ENCODE results near the gene UBE3D. TPM values are rescaled to one million over a fixed set of nuclear protein-coding genes. Genes with fewer than 3 reads are reported as not detected.

Gene UBE3D
- total RNA-seq, 1 donor from 2014 or later = 7.4 TPM

GRCh38 chr6:83008626-83009025 lies 57.0 kb downstream of the UBE3D start:
- no peak overlapping the region for H3K4me3 ChIP-seq (ENCODE audit: insufficient read depth, low read depth, low read length)
- H4K20me1 ChIP-seq (ENCODE audit: insufficient read depth, low read length) = no peaks in the 10 kb centered on the region
- Mint-ChIP-seq H3K27me3 (ENCODE audit: low read depth, unreplicated experiment) (no peaks in the 10 kb centered on the region), H3K27ac (ENCODE audit: unreplicated experiment) (no peak overlapping the region), H3K4me1 (ENCODE audit: low read depth, unreplicated experiment) (no peaks in the 10 kb centered on the region), H3K36me3 (ENCODE audit: low read depth, unreplicated experiment) (peaks cover 17% of the 10 kb centered on the region), H3K4me3 (ENCODE audit: unreplicated experiment) (no peak overlapping the region), H3K9me3 (ENCODE audit: unreplicated experiment) (peaks cover 1% of the 10 kb centered on the region)
- FAIRE-seq (no peak), DNase-seq (ENCODE audit: low read depth) (no peak)
- no peaks in the 10 kb centered on the region for H3K9me3 ChIP-seq (ENCODE audit: insufficient read depth, low read depth, low read length)
- H3K27me3 ChIP-seq (ENCODE audit: insufficient read depth, low read length) = no peaks in the 10 kb centered on the region
- TF ChIP-seq, protein P1, sequence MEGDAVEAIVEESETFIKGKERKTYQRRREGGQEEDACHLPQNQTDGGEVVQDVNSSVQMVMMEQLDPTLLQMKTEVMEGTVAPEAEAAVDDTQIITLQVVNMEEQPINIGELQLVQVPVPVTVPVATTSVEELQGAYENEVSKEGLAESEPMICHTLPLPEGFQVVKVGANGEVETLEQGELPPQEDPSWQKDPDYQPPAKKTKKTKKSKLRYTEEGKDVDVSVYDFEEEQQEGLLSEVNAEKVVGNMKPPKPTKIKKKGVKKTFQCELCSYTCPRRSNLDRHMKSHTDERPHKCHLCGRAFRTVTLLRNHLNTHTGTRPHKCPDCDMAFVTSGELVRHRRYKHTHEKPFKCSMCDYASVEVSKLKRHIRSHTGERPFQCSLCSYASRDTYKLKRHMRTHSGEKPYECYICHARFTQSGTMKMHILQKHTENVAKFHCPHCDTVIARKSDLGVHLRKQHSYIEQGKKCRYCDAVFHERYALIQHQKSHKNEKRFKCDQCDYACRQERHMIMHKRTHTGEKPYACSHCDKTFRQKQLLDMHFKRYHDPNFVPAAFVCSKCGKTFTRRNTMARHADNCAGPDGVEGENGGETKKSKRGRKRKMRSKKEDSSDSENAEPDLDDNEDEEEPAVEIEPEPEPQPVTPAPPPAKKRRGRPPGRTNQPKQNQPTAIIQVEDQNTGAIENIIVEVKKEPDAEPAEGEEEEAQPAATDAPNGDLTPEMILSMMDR (IDR thresholded peaks at IDR 0.05; ENCODE audit: insufficient read depth, low read depth, low read length) = no peak
- TF ChIP-seq EZH2 (IDR thresholded peaks at IDR 0.05; ENCODE audit: insufficient read depth, low read length) = no peak
- no peak overlapping the region for H3K27ac ChIP-seq (ENCODE audit: low read depth, low read length)
- H2AFZ ChIP-seq (ENCODE audit: low read depth, low read length) = no peak overlapping the region
- H3K36me3 ChIP-seq (ENCODE audit: insufficient read depth, low read length) = no peaks in the 10 kb centered on the region
- H3K4me2 ChIP-seq (ENCODE audit: low read length) = no peak overlapping the region
- no peaks in the 10 kb centered on the region for H3K4me1 ChIP-seq (ENCODE audit: insufficient read depth, low read length)
- H3K9ac ChIP-seq (ENCODE audit: low read length) = no peak overlapping the region
- H3K79me2 ChIP-seq (ENCODE audit: insufficient read depth, low read length) = no peaks in the 10 kb centered on the region

DNA sequence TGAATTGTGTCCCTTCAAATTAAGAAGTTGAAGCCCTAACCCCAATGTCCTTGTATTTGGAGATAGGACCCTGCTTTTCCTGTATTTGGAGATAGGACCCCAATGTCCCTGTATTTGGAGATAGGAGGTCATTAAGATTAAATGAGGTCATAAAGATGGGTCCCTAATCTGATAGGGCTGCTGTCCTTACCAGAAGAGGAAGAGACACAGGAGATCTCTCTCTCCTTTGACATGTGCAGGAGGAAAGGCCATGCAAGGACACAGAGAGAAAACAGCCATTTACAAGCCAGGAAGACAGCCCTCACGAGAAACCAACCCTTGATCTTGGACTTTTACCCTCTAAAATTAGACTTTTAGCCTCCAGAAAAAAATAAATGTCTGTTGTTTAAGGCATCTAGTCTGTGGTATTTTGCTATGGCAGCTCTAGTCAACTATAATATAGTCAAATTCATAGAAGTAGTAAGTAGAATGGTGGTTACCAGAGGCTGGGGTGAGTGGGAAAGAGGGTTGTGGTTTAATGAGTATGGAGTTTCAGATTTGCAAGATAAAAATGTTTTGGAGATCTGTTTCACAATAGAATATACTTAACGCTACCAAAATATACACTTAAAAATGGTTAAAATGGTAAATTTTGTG lies 59.3 kb downstream of the UBE3D start:
- FAIRE-seq (no peak), DNase-seq (ENCODE audit: low read depth) (no peak)
- Histone ChIP-seq H3K4me1 (ENCODE audit: insufficient read depth, low read length) (no peaks in the 10 kb centered on the region), H2AFZ (ENCODE audit: low read depth, low read length) (no peak overlapping the region), H3K9ac (ENCODE audit: low read length) (no peak overlapping the region), H3K9me3 (ENCODE audit: insufficient read depth, low read depth, low read length) (no peaks in the 10 kb centered on the region), H3K4me2 (ENCODE audit: low read length) (no peak overlapping the region), H3K79me2 (ENCODE audit: insufficient read depth, low read length) (no peaks in the 10 kb centered on the region), H3K36me3 (ENCODE audit: insufficient read depth, low read length) (no peaks in the 10 kb centered on the region), H4K20me1 (ENCODE audit: insufficient read depth, low read length) (no peaks in the 10 kb centered on the region), H3K27ac (ENCODE audit: low read depth, low read length) (no peak overlapping the region), H3K27me3 (ENCODE audit: insufficient read depth, low read length) (no peaks in the 10 kb centered on the region), H3K4me3 (ENCODE audit: insufficient read depth, low read depth, low read length) (no peak overlapping the region)
- no peaks in the 10 kb centered on the region for H3K9me3 Mint-ChIP-seq (ENCODE audit: unreplicated experiment)
- no peak overlapping the region for H3K4me3 Mint-ChIP-seq (ENCODE audit: unreplicated experiment)
- no peaks in the 10 kb centered on the region for H3K27me3 Mint-ChIP-seq (ENCODE audit: low read depth, unreplicated experiment)
- no peak for TF ChIP-seq EZH2 (IDR thresholded peaks at IDR 0.05; ENCODE audit: insufficient read depth, low read length)
- TF ChIP-seq, protein P1 (IDR thresholded peaks at IDR 0.05; ENCODE audit: insufficient read depth, low read depth, low read length) = no peak
- H3K4me1 Mint-ChIP-seq (ENCODE audit: low read depth, unreplicated experiment) = no peaks in the 10 kb centered on the region
- no peak overlapping the region for H3K27ac Mint-ChIP-seq (ENCODE audit: unreplicated experiment)
- peaks cover 7% of the 10 kb centered on the region for H3K36me3 Mint-ChIP-seq (ENCODE audit: low read depth, unreplicated experiment)

- Histone ChIP-seq H3K4me3 (ENCODE audit: insufficient read depth, low read depth, low read length) (no peak overlapping the region), H3K9ac (ENCODE audit: low read length) (no peak overlapping the region), H3K4me1 (ENCODE audit: insufficient read depth, low read length) (no peaks in the 10 kb centered on the region), H2AFZ (ENCODE audit: low read depth, low read length) (no peak overlapping the region), H3K79me2 (ENCODE audit: insufficient read depth, low read length) (no peaks in the 10 kb centered on the region), H3K4me2 (ENCODE audit: low read length) (no peak overlapping the region), H3K27me3 (ENCODE audit: insufficient read depth, low read length) (no peaks in the 10 kb centered on the region), H3K36me3 (ENCODE audit: insufficient read depth, low read length) (no peaks in the 10 kb centered on the region), H3K27ac (ENCODE audit: low read depth, low read length) (no peak overlapping the region), H3K9me3 (ENCODE audit: insufficient read depth, low read depth, low read length) (no peaks in the 10 kb centered on the region), H4K20me1 (ENCODE audit: insufficient read depth, low read length) (no peaks in the 10 kb centered on the region)
- H3K36me3 Mint-ChIP-seq (ENCODE audit: low read depth, unreplicated experiment) = peaks cover 4% of the 10 kb centered on the region
- DNase-seq (ENCODE audit: low read depth) (no peak), FAIRE-seq (no peak)
- H3K4me3 Mint-ChIP-seq (ENCODE audit: unreplicated experiment) = no peak overlapping the region
- H3K9me3 Mint-ChIP-seq (ENCODE audit: unreplicated experiment) = no peaks in the 10 kb centered on the region
- no peaks in the 10 kb centered on the region for H3K4me1 Mint-ChIP-seq (ENCODE audit: low read depth, unreplicated experiment)
- TF ChIP-seq, protein P1 (IDR thresholded peaks at IDR 0.05; ENCODE audit: insufficient read depth, low read depth, low read length) = no peak
- TF ChIP-seq EZH2 (IDR thresholded peaks at IDR 0.05; ENCODE audit: insufficient read depth, low read length) = no peak
- H3K27ac Mint-ChIP-seq (ENCODE audit: unreplicated experiment) = no peak overlapping the region
- H3K27me3 Mint-ChIP-seq (ENCODE audit: low read depth, unreplicated experiment) = no peaks in the 10 kb centered on the region
Observed at GRCh38 chr6:82996156-82996555, 69.5 kb downstream of the UBE3D start.
